DND-41 (cell line): ENCODE measurements around the gene DIDO1.

Experiments
- CTCF ChIP-seq: IDR thresholded peaks from 2 replicates; pipeline ENCODE4 v1.5.1; 2012; ENCODE audit warnings: borderline replicate concordance, low read length, moderate library complexity, mild to moderate bottlenecking; ENCODE audit not compliant: poor library complexity, severe bottlenecking; ENCODE audit errors: extremely low read depth
- EZH2 ChIP-seq: IDR thresholded peaks from 3 replicates; pipeline ENCODE4 v1.6.1; 2012; ENCODE audit warnings: borderline replicate concordance, low read depth, mild to moderate bottlenecking, moderate library complexity, low read length, inconsistent platforms; ENCODE audit not compliant: severe bottlenecking

GRCh38 chr20:62910217-62910766, 16.0 kb downstream of the DIDO1 start:
- TF ChIP-seq EZH2 (no peak), CTCF (no peak)
